Keratinocyte (primary cell): Measurements from ENCODE around the gene SPECC1L. TPM values are rescaled to one million over a fixed set of nuclear protein-coding genes. Genes with fewer than 3 reads are reported as not detected.

Source experiments
- DNase-seq: peaks from one replicate; pipeline ENCODE4 v3.0.0-alpha.2; 2011; ENCODE audit warnings: low read depth, missing footprints, low spot score
- FAIRE-seq: peaks from 2 replicates; lab custom pipeline; 2011; peaks lifted over from hg19 to GRCh38; lab: Jason Lieb, UNC
- H2AFZ ChIP-seq: 2 replicates; pipeline ENCODE4 v1.6.0; 2012; ENCODE audit warnings: low read length, control low read depth, inconsistent platforms; ENCODE audit not compliant: control insufficient read depth
- H3K27ac ChIP-seq: 2 replicates; pipeline ENCODE4 v1.5.1; 2011; ENCODE audit warnings: low read length; ENCODE audit not compliant: control insufficient read depth, insufficient read depth
- H3K27me3 ChIP-seq: 3 replicates; pipeline ENCODE4 v1.6.0; 2011; ENCODE audit warnings: low read length; ENCODE audit not compliant: control insufficient read depth, insufficient read depth; ENCODE audit errors: extremely low read depth
- H3K36me3 ChIP-seq, 2 experiments: 2 replicates in 1 of 2; 3 replicates in 1 of 2; pipeline ENCODE4 v1.5.1; 2011; ENCODE audit warnings: low read length in 2 of 2, mild to moderate bottlenecking in 1 of 2; ENCODE audit not compliant: control insufficient read depth in 2 of 2, insufficient read depth in 2 of 2; ENCODE audit errors: extremely low read depth in 1 of 2
- H3K4me1 ChIP-seq: 3 replicates; pipeline ENCODE4 v1.5.1; 2011; ENCODE audit warnings: low read length; ENCODE audit not compliant: control insufficient read depth, insufficient read depth; ENCODE audit errors: extremely low read depth
- H3K4me2 ChIP-seq: 3 replicates; pipeline ENCODE4 v1.6.0; 2011; ENCODE audit warnings: low read depth, low read length; ENCODE audit not compliant: control insufficient read depth, insufficient read depth; ENCODE audit errors: extremely low read depth
- H3K4me3 ChIP-seq, 3 experiments: fragments of 200-600 bp in 1 of 3; sonication (generic) in 1 of 3; 2 replicates in 2 of 3; 3 replicates in 1 of 3; pipeline ENCODE4 v1.5.1; 2011 to 2016; ENCODE audit warnings: low read length in 3 of 3, mild to moderate bottlenecking in 3 of 3, control low read depth in 2 of 3, inconsistent platforms in 1 of 3, low read depth in 1 of 3, mixed read lengths in 1 of 3, mixed run types in 1 of 3, moderate library complexity in 1 of 3; ENCODE audit not compliant: control insufficient read depth in 2 of 3, insufficient read depth in 2 of 3; ENCODE audit errors: extremely low read depth in 1 of 3
- H3K79me2 ChIP-seq: 2 replicates; pipeline ENCODE4 v1.6.0; 2012; ENCODE audit warnings: low read length; ENCODE audit not compliant: control insufficient read depth, insufficient read depth
- H3K9ac ChIP-seq: 3 replicates; pipeline ENCODE4 v1.6.0; 2011; ENCODE audit warnings: low read length; ENCODE audit not compliant: control insufficient read depth, insufficient read depth; ENCODE audit errors: extremely low read depth
- H3K9me1 ChIP-seq: 3 replicates; pipeline ENCODE4 v1.6.0; 2011; ENCODE audit warnings: low read length; ENCODE audit not compliant: control insufficient read depth, insufficient read depth; ENCODE audit errors: extremely low read depth
- H3K9me3 ChIP-seq: 2 replicates; pipeline ENCODE4 v1.5.1; 2012; ENCODE audit warnings: low read depth, low read length; ENCODE audit not compliant: control insufficient read depth
- H4K20me1 ChIP-seq: 3 replicates; pipeline ENCODE4 v1.6.0; 2011; ENCODE audit warnings: low read length; ENCODE audit not compliant: control insufficient read depth, insufficient read depth; ENCODE audit errors: extremely low read depth
- CTCF ChIP-seq, 3 experiments: IDR thresholded peaks in 1 of 3; conservative IDR thresholded peaks in 1 of 3; optimal IDR thresholded peaks in 1 of 3; 2 replicates in 2 of 3; 3 replicates in 1 of 3; pipeline versions ENCODE3 to v1.5.1; 2011; ENCODE audit warnings: low read length in 3 of 3, mild to moderate bottlenecking in 3 of 3, moderate library complexity in 2 of 3, control low read depth in 1 of 3, inconsistent platforms in 1 of 3; ENCODE audit not compliant: insufficient read depth in 2 of 3; ENCODE audit errors: extremely low read depth in 1 of 3
- EZH2 ChIP-seq: IDR thresholded peaks from one replicate; pipeline ENCODE4 v1.6.1; 2012; ENCODE audit warnings: inconsistent platforms, mild to moderate bottlenecking, low read length, moderate library complexity
- dilution Hi-C: fragments of 300-500 bp; cut with MboI; formaldehyde crosslinking; loops from one replicate; pipeline ENCODE4 v1.7.0; 2020; ENCODE audit warnings: low sequenced_read_pairs; ENCODE audit not compliant: extremely low pct_ligation_motif_present
- polyA plus RNA-seq, 5 experiments: library from polyadenylated mRNA; depleted of rRNA in 3 of 5; stranded (reverse) in 3 of 5; stranded (forward) in 1 of 5; unstranded in 1 of 5; fragments of >200 nt; gene quantifications; 1 replicate in 1 of 5; 2 replicates in 3 of 5; 3 replicates in 1 of 5; pipeline versions ENCODE4 v1.2.1 to v1.2.3, GENCODE V29; 2011 to 2012; ENCODE audit warnings: missing spikeins in 2 of 5, low read depth in 1 of 5, low replicate concordance in 1 of 5

The SPECC1L gene
- polyA plus RNA-seq, 1 donor (not counting 4 experiments of a cell fraction or from before 2014, with no cell fraction given), result 19.3 TPM

DNA sequence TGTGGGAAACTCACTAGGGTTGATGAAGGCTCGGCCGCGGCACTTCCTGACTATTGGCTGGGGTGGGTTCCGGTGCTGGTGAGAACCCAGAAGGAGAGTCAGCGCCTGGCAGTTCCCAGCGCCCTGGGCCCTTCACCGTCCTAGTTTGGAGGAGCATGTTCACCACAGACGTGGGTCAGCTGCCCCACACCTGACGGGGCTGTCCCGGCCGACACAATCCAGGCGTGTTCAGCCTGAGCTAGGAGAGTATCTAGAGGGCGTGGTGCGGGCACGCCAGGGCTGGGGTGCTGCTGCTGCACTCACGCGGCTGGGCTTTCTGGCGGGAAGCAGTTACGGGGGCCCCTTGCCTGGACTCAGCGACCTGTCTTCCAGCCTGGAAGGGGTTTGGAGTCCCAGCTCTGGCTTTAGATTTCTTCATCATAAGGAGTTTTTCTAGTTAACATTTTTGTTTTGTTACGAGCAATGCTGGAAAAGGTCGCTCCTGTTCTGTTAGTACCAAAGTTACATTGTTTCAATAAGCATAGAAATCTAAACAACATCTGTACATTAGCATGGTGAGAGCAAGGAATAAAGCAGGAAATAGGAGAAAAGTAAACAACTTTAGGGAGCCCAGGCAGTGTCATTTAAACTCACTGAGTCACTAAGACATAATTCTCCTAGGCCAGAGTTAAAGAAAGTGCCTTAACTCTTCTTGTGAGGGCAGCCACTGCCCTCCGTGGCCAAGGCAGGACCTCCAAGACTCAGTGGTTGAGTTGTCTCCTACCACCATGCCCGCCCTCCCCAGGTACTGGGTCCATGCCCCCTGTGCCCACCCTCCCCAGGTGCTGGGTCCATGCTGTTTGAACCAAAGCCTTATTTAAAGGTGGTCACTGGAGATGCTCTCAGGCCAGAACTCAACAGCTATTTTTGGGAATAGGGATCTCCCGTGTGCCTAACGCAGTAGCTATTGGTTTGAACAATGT lies 144.6 kb downstream of the SPECC1L start:
- DNase-seq, result no peak
- Histone ChIP-seq H3K36me3 (peaks cover 0 to 11% of the 10 kb centered on the region in 2 experiments), H3K27me3 (no peaks in the 10 kb centered on the region), H3K79me2 (no peaks in the 10 kb centered on the region), H3K4me2 (no peak overlapping the region), H3K4me1 (peaks cover 15% of the 10 kb centered on the region), H4K20me1 (no peaks in the 10 kb centered on the region), H3K9me3 (no peaks in the 10 kb centered on the region), H2AFZ (no peak overlapping the region), H3K27ac (no peak overlapping the region), H3K9me1 (no peaks in the 10 kb centered on the region), H3K4me3 (no peak overlapping the region), H3K9ac (no peak overlapping the region)
- no peak for TF ChIP-seq CTCF (optimal IDR thresholded peaks at IDR 0.05 in 1 of 3, IDR thresholded peaks at IDR 0.05 in 1 of 3, conservative IDR thresholded peaks at IDR 0.05 in 1 of 3; ENCODE audit: extremely low read depth in 1 of 3, insufficient read depth in 2 of 3, low read length in 3 of 3)
- no peak for TF ChIP-seq EZH2
- no peak for FAIRE-seq
- dilution Hi-C loops, result no loop called here

GRCh38 chr22:24416095-24416494 lies 145.5 kb downstream of the SPECC1L start:
- Histone ChIP-seq H3K9ac (no peak overlapping the region), H4K20me1 (no peaks in the 10 kb centered on the region), H2AFZ (no peak overlapping the region), H3K9me1 (no peaks in the 10 kb centered on the region), H3K9me3 (no peaks in the 10 kb centered on the region), H3K36me3 (peaks cover 0 to 10% of the 10 kb centered on the region in 2 experiments), H3K27me3 (no peaks in the 10 kb centered on the region), H3K27ac (no peak overlapping the region), H3K79me2 (no peaks in the 10 kb centered on the region), H3K4me3 (no peak overlapping the region), H3K4me2 (no peak overlapping the region), H3K4me1 (peaks cover 15% of the 10 kb centered on the region)
- no peak for DNase-seq
- no peak for FAIRE-seq
- no peak for TF ChIP-seq CTCF (optimal IDR thresholded peaks at IDR 0.05 in 1 of 3, IDR thresholded peaks at IDR 0.05 in 1 of 3, conservative IDR thresholded peaks at IDR 0.05 in 1 of 3; ENCODE audit: extremely low read depth in 1 of 3, insufficient read depth in 2 of 3, low read length in 3 of 3)
- no peak for TF ChIP-seq EZH2
- dilution Hi-C loops, result no loop called here
